ENCODE results near the gene YIPF5.

DNA sequence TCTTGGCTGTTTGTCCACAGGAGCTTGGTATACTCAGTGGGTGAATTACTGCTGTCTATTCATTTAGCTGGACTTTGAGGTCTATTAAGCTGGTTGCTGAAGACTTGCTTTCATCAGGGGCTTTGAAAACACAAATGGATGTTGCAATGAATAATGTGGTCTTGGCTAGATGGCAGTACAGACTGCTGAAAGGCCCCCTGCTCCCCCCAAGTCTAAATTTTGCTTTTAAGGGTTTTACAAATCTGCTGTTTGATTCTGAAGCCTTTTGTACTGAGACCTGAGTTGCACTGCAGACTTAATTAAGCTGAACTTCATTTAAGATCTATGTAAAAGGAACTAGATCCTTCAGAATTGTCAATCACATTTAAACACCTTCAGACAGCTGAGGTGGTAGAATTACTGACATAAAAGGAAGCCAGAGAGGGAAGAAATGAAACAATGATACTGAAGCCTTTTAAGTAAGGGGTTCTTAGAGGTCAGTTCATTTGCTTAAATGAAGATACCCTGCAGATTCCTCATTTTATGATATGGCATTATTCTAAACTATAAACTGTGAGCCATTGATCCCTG lies 37.5 kb upstream of the YIPF5 start:
- TF ChIP-seq, protein P1, sequence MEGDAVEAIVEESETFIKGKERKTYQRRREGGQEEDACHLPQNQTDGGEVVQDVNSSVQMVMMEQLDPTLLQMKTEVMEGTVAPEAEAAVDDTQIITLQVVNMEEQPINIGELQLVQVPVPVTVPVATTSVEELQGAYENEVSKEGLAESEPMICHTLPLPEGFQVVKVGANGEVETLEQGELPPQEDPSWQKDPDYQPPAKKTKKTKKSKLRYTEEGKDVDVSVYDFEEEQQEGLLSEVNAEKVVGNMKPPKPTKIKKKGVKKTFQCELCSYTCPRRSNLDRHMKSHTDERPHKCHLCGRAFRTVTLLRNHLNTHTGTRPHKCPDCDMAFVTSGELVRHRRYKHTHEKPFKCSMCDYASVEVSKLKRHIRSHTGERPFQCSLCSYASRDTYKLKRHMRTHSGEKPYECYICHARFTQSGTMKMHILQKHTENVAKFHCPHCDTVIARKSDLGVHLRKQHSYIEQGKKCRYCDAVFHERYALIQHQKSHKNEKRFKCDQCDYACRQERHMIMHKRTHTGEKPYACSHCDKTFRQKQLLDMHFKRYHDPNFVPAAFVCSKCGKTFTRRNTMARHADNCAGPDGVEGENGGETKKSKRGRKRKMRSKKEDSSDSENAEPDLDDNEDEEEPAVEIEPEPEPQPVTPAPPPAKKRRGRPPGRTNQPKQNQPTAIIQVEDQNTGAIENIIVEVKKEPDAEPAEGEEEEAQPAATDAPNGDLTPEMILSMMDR (IDR thresholded peaks at IDR 0.05), result no peak
- no peak for TF ChIP-seq ZFX (IDR thresholded peaks at IDR 0.05; ENCODE audit: borderline replicate concordance)
